HUES64 (cell line): ENCODE measurements around the gene MAP2.

Experiments
- H3K27ac ChIP-seq: 2 replicates; pipeline ENCODE4 v1.7.0; 2013; ENCODE audit warnings: low read depth, low read length, inconsistent platforms
- H3K27me3 ChIP-seq: 2 replicates; pipeline ENCODE4 v1.6.1; 2013; ENCODE audit warnings: mild to moderate bottlenecking, low read length; ENCODE audit not compliant: insufficient read depth
- H3K36me3 ChIP-seq: 2 replicates; pipeline ENCODE4 v1.6.1; 2013; ENCODE audit warnings: mild to moderate bottlenecking, low read length; ENCODE audit not compliant: insufficient read depth
- H3K4me1 ChIP-seq: 2 replicates; pipeline ENCODE4 v1.6.1; 2013; ENCODE audit warnings: mild to moderate bottlenecking, low read length, moderate library complexity; ENCODE audit not compliant: insufficient read depth
- H3K4me3 ChIP-seq: 2 replicates; pipeline ENCODE4 v1.5.1; 2013; ENCODE audit warnings: mild to moderate bottlenecking, low read length, moderate library complexity
- H3K9ac ChIP-seq: 2 replicates; pipeline ENCODE4 v1.6.1; 2013; ENCODE audit warnings: mild to moderate bottlenecking, low read depth, low read length
- H3K9me3 ChIP-seq: 2 replicates; pipeline ENCODE4 v1.6.1; 2013; ENCODE audit warnings: low read depth, low read length; ENCODE audit not compliant: insufficient read depth
- WGBS: fragments of 150-250, 120-280 bp; methylation state at CpG from one replicate; pipeline ENCODE4 v1.1.7; 2013; ENCODE audit warnings: missing lambda C conversion rate; 5-methylcytosine and 5-hydroxymethylcytosine counted together

MAP2 gene

GRCh38 chr2:209512971-209513370, 89.1 kb downstream of the MAP2 start:
- WGBS, result 95% methylated on average over 2 of the region's 2 CpGs
- Histone ChIP-seq H3K9ac (no peak overlapping the region), H3K27me3 (peaks cover 59% of the 10 kb centered on the region), H3K4me1 (no peaks in the 10 kb centered on the region), H3K9me3 (no peaks in the 10 kb centered on the region), H3K36me3 (no peaks in the 10 kb centered on the region), H3K27ac (no peak overlapping the region), H3K4me3 (no peak overlapping the region)

DNA sequence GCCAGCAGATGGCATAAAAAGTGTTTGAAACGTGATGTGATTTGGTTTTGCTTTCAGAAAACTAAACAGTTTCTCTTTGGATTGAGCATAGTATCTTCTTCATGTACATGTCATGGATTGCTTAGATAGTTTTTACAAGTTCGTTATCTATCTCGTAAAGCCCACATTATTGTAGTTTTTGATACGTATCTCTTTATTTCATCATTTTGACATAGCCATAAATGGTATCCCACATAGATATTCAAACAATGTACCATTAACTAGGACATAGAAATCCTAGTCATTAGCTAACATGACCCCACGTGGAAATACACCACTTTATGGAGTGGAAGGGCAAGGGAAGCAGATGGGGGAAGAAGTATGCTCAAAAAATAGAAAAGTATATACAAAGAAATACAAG, 93.6 kb downstream of the MAP2 start:
- Histone ChIP-seq H3K4me3 (no peak overlapping the region), H3K9me3 (peaks cover 10% of the 10 kb centered on the region), H3K27me3 (peaks cover 92% of the 10 kb centered on the region), H3K36me3 (no peaks in the 10 kb centered on the region), H3K9ac (no peak overlapping the region), H3K27ac (no peak overlapping the region), H3K4me1 (peaks cover 12% of the 10 kb centered on the region)
- WGBS, result 96% methylated on average over 4 of the region's 5 CpGs

- no peak overlapping the region for H3K4me3 ChIP-seq
- H3K27ac ChIP-seq, result no peak overlapping the region
Observed at GRCh38 chr2:209519271-209519670, 95.4 kb downstream of the MAP2 start.

GRCh38 chr2:209519906-209520305, 96.1 kb downstream of the MAP2 start:
- peaks cover 96% of the 10 kb centered on the region for H3K27me3 ChIP-seq
- no peak overlapping the region for H3K4me3 ChIP-seq
- H3K27ac ChIP-seq, result no peak overlapping the region
- peaks cover 10% of the 10 kb centered on the region for H3K9me3 ChIP-seq
- H3K36me3 ChIP-seq, result no peaks in the 10 kb centered on the region
- no peak overlapping the region for H3K9ac ChIP-seq
- peaks cover 12% of the 10 kb centered on the region for H3K4me1 ChIP-seq

More at GRCh38 chr2:209519271-209519670, 95.4 kb downstream of the MAP2 start:
- Histone ChIP-seq H3K4me1 (peaks cover 12% of the 10 kb centered on the region), H3K9me3 (peaks cover 10% of the 10 kb centered on the region), H3K27me3 (peaks cover 96% of the 10 kb centered on the region), H3K36me3 (no peaks in the 10 kb centered on the region), H3K9ac (no peak overlapping the region)

GRCh38 chr2:209523041-209523740, 99.3 kb downstream of the MAP2 start:
- no peak overlapping the region for H3K27ac ChIP-seq
- peaks cover 17% of the 10 kb centered on the region for H3K4me1 ChIP-seq
- H3K9ac ChIP-seq, result no peak overlapping the region
- H3K4me3 ChIP-seq, result no peak overlapping the region
- peaks cover 77% of the 10 kb centered on the region for H3K27me3 ChIP-seq
- H3K9me3 ChIP-seq, result peaks cover 10% of the 10 kb centered on the region
- 89% methylated on average over 8 of the region's 8 CpGs for WGBS
- H3K36me3 ChIP-seq, result no peaks in the 10 kb centered on the region

DNA sequence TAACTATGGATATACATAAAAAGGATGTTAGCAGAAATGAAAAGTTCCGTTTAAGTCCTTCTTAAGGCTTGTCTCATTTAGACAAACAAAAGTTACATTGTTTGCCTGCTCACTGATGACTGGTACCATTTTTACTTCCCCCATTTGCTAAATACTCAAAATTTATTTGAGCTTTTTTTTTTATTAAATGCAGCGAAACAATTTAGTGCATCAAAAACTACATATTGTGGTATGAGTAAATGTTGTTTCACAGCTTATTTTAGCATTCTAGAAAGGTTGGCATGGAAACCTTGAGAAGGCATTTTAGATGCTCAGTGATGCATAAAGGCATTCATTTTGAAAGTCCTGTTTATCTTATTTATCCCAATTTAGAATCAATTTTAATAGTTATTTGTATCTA, 100.0 kb downstream of the MAP2 start:
- WGBS, result 100% methylated on average over 2 of the region's 2 CpGs
- Histone ChIP-seq H3K4me1 (peaks cover 17% of the 10 kb centered on the region), H3K36me3 (no peaks in the 10 kb centered on the region), H3K27me3 (peaks cover 70% of the 10 kb centered on the region), H3K9me3 (peaks cover 4% of the 10 kb centered on the region; the same call in 1 of the 2 replicates), H3K4me3 (no peak overlapping the region), H3K9ac (no peak overlapping the region), H3K27ac (no peak overlapping the region)

GRCh38 chr2:209525331-209525730, 101.5 kb downstream of the MAP2 start:
- H3K9ac ChIP-seq, result no peak overlapping the region
- no peak overlapping the region for H3K4me3 ChIP-seq
- H3K27me3 ChIP-seq, result peaks cover 58% of the 10 kb centered on the region
- 77% methylated on average over 3 of the region's 3 CpGs for WGBS
- H3K36me3 ChIP-seq, result no peaks in the 10 kb centered on the region
- peaks cover 10% of the 10 kb centered on the region for H3K4me1 ChIP-seq
- no peak overlapping the region for H3K27ac ChIP-seq
- no peaks in the 10 kb centered on the region for H3K9me3 ChIP-seq

- H3K27me3 ChIP-seq, result peaks cover 53% of the 10 kb centered on the region
- no peak overlapping the region for H3K27ac ChIP-seq
- peaks cover 6% of the 10 kb centered on the region; the same call in 1 of the 2 replicates for H3K4me1 ChIP-seq
- no peak overlapping the region for H3K9ac ChIP-seq
- H3K36me3 ChIP-seq, result no peaks in the 10 kb centered on the region
- no peak overlapping the region for H3K4me3 ChIP-seq
- no peaks in the 10 kb centered on the region for H3K9me3 ChIP-seq
Observed at GRCh38 chr2:209525834-209526281, 102.0 kb downstream of the MAP2 start.

- Histone ChIP-seq H3K9me3 (no peaks in the 10 kb centered on the region), H3K27me3 (peaks cover 46% of the 10 kb centered on the region; the same call in 1 of the 2 replicates), H3K36me3 (no peaks in the 10 kb centered on the region), H3K4me1 (peaks cover 6% of the 10 kb centered on the region; the same call in 1 of the 2 replicates), H3K4me3 (no peak overlapping the region), H3K27ac (no peak overlapping the region), H3K9ac (no peak overlapping the region)
- 100% methylated on average over 1 of the region's 1 CpG for WGBS
Observed at GRCh38 chr2:209526561-209526960, 102.7 kb downstream of the MAP2 start.

DNA sequence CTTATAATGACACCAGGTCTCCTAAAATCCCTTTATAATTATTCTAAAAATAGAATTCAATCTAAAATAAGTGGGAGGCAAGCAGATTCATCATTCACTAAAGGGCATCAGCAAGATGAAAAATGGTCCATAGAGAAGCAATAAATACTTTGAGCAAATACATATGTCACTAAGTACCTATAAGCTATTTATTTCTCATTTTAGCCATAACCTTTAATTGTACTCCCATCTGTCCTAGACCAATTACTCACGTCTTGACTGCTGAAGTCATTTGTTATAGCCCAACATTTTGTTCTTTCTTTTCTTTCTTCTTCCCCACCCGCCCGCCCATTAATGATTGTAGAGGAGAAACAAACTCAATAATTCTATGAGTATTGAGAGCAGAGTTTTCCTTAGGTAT, 105.7 kb downstream of the MAP2 start:
- 82% methylated on average over 1 of the region's 3 CpGs for WGBS
- no peak overlapping the region for H3K9ac ChIP-seq
- H3K36me3 ChIP-seq, result no peaks in the 10 kb centered on the region
- no peak overlapping the region for H3K27ac ChIP-seq
- peaks cover 6% of the 10 kb centered on the region; the same call in 1 of the 2 replicates for H3K4me1 ChIP-seq
- peaks cover 17% of the 10 kb centered on the region; the same call in 1 of the 2 replicates for H3K27me3 ChIP-seq
- H3K4me3 ChIP-seq, result no peak overlapping the region
- H3K9me3 ChIP-seq, result no peaks in the 10 kb centered on the region

- 97% methylated on average over 2 of the region's 2 CpGs for WGBS
- no peak overlapping the region for H3K4me3 ChIP-seq
- no peaks in the 10 kb centered on the region for H3K4me1 ChIP-seq
- peaks cover 2% of the 10 kb centered on the region; the same call in 1 of the 2 replicates for H3K27me3 ChIP-seq
- no peak overlapping the region for H3K27ac ChIP-seq
- no peaks in the 10 kb centered on the region for H3K36me3 ChIP-seq
- no peak overlapping the region for H3K9ac ChIP-seq
- no peaks in the 10 kb centered on the region for H3K9me3 ChIP-seq
Observed at GRCh38 chr2:209532321-209532720, 108.5 kb downstream of the MAP2 start.

DNA sequence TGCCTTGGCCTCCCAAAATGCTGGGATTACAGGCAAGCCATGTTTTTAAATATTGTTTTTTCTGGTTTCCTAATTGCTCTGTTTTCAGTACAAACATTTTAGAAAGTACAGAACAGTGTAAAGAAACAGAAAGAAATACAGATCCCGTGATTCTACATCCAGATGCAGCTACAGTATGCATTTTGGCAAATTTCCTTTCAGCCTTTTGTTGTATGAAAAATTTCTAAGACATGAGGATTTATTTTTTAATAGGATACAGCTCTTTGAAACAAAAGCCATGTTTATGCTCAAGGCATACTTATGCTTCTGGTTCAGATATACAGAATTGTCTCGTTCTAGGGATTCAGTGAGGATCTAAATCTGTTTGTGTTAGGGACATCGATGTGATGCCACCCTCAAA, 109.5 kb downstream of the MAP2 start:
- H3K36me3 ChIP-seq, result no peaks in the 10 kb centered on the region
- 88% methylated on average over 3 of the region's 3 CpGs for WGBS
- H3K9ac ChIP-seq, result no peak overlapping the region
- no peak overlapping the region for H3K4me3 ChIP-seq
- H3K9me3 ChIP-seq, result no peaks in the 10 kb centered on the region
- H3K27me3 ChIP-seq, result no peaks in the 10 kb centered on the region
- H3K27ac ChIP-seq, result no peak overlapping the region
- no peaks in the 10 kb centered on the region for H3K4me1 ChIP-seq
